IMR-90 (cell line): Measurements from ENCODE around the gene ATG7. TPM values are rescaled to one million over a fixed set of nuclear protein-coding genes. Genes with fewer than 3 reads are reported as not detected.
A peak's percentile ranks its signal among the peaks of the same experiment; 100 is the strongest.

Source experiments
- ATAC-seq: fragments of 200-7000 bp; cut with Tn5 transposase; 2 replicates; pipeline ENCODE4 v1.9.1; 2020; ENCODE audit warnings: low read depth, mild to moderate bottlenecking, moderate library complexity
- BruUV-seq: library from RNA; stranded (reverse); fragments of 400-500 nt; replicated peaks from 2 replicates; lab custom pipeline; 2021; lab: Mats Ljungman, UMichigan
- CTCF ChIA-PET: fragments of 300-600 bp; formaldehyde crosslinking; extraction: SDS; loops from one replicate; lab custom pipeline; 2021; ENCODE audit warnings: antibody characterized with exemption; lab: Yijun Ruan, JAX
- POLR2A ChIA-PET: fragments of 300-600 bp; sonication (Branson Sonifier 250); formaldehyde crosslinking; loops from one replicate; lab custom pipeline; 2022; ENCODE audit warnings: antibody characterized with exemption; ENCODE audit not compliant: unreplicated experiment; lab: Charles Lee
- DNase-seq: peaks from one replicate; pipeline ENCODE4 v3.0.0; 2013
- H2AFZ ChIP-seq: replicated peaks from 2 replicates; pipeline ENCODE3; 2013; ENCODE audit warnings: low read length, mild to moderate bottlenecking; ENCODE audit not compliant: poor library complexity
- H2AK5ac ChIP-seq: 2 replicates; pipeline ENCODE4 v1.6.1; 2013; ENCODE audit warnings: low read depth, low read length, inconsistent platforms
- H2AK9ac ChIP-seq: replicated peaks from 2 replicates; pipeline ENCODE3; 2013; ENCODE audit warnings: mild to moderate bottlenecking, low read depth, low read length, moderate library complexity; ENCODE audit not compliant: poor library complexity
- H2BK120ac ChIP-seq: 2 replicates; pipeline ENCODE4 v1.6.1; 2013; ENCODE audit warnings: low read depth, low read length, inconsistent platforms
- H2BK15ac ChIP-seq: 3 replicates; pipeline ENCODE4 v1.6.1; 2013; ENCODE audit warnings: low read depth, low read length, inconsistent platforms
- H2BK20ac ChIP-seq: 2 replicates; pipeline ENCODE4 v1.6.1; 2013; ENCODE audit warnings: low read depth, mild to moderate bottlenecking, inconsistent platforms, low read length, moderate library complexity
- H2BK5ac ChIP-seq: 2 replicates; pipeline ENCODE4 v1.6.1; 2013; ENCODE audit warnings: mild to moderate bottlenecking, low read depth, low read length, inconsistent platforms; ENCODE audit not compliant: poor library complexity, severe bottlenecking
- H3K14ac ChIP-seq: replicated peaks from 2 replicates; pipeline ENCODE4 v1.6.1; 2013; ENCODE audit warnings: low read depth, low read length, inconsistent platforms
- H3K18ac ChIP-seq: 2 replicates; pipeline ENCODE4 v1.6.1; 2013; ENCODE audit warnings: low read depth, low read length, control low read depth
- H3K23ac ChIP-seq: 2 replicates; pipeline ENCODE4 v1.6.1; 2013; ENCODE audit warnings: low read depth, low read length, inconsistent platforms
- H3K27ac ChIP-seq: 2 replicates; pipeline ENCODE4 v1.5.1; 2013; ENCODE audit warnings: mild to moderate bottlenecking, control low read depth, low read length; ENCODE audit not compliant: insufficient read depth
- H3K27me3 ChIP-seq: 2 replicates; pipeline ENCODE4 v1.6.1; 2013; ENCODE audit warnings: low read length; ENCODE audit not compliant: control insufficient read depth, insufficient read depth
- H3K36me3 ChIP-seq: 2 replicates; pipeline ENCODE4 v1.6.1; 2013; ENCODE audit warnings: low read length, mixed read lengths; ENCODE audit not compliant: control insufficient read depth, insufficient read depth
- H3K4ac ChIP-seq: 2 replicates; pipeline ENCODE4 v1.6.1; 2013; ENCODE audit warnings: low read depth, low read length, inconsistent platforms
- H3K4me1 ChIP-seq: 2 replicates; pipeline ENCODE4 v1.6.1; 2013; ENCODE audit warnings: low read length, mixed read lengths; ENCODE audit not compliant: control insufficient read depth, insufficient read depth
- H3K4me2 ChIP-seq: 2 replicates; pipeline ENCODE4 v1.6.1; 2013; ENCODE audit warnings: low read depth, mild to moderate bottlenecking, control low read depth, low read length, moderate library complexity
- H3K4me3 ChIP-seq: 2 replicates; pipeline ENCODE4 v1.5.1; 2013; ENCODE audit warnings: low read depth, mild to moderate bottlenecking, control low read depth, low read length, moderate library complexity; ENCODE audit not compliant: insufficient read depth
- H3K56ac ChIP-seq: 2 replicates; pipeline ENCODE4 v1.6.1; 2013; ENCODE audit warnings: low read length, inconsistent platforms; ENCODE audit not compliant: insufficient read depth; ENCODE audit errors: extremely low read depth
- H3K79me1 ChIP-seq, 2 experiments: 2 replicates each; pipeline ENCODE4 v1.6.1; 2013; ENCODE audit warnings: low read length in 2 of 2, inconsistent platforms in 1 of 2, low read depth in 1 of 2
- H3K9ac ChIP-seq: 2 replicates; pipeline ENCODE4 v1.6.1; 2013; ENCODE audit warnings: low read depth, low read length, control low read depth
- H3K9me1 ChIP-seq: 2 replicates; pipeline ENCODE4 v1.6.1; 2013; ENCODE audit warnings: low read length, inconsistent platforms; ENCODE audit not compliant: insufficient read depth
- H3K9me3 ChIP-seq: 2 replicates; pipeline ENCODE4 v1.6.1; 2013; ENCODE audit warnings: low read length; ENCODE audit not compliant: control insufficient read depth, insufficient read depth
- H4K20me1 ChIP-seq: 2 replicates; pipeline ENCODE4 v1.6.1; 2013; ENCODE audit warnings: low read length, inconsistent platforms; ENCODE audit not compliant: insufficient read depth
- H4K5ac ChIP-seq: 2 replicates; pipeline ENCODE4 v1.6.1; 2013; ENCODE audit warnings: mild to moderate bottlenecking, low read depth, low read length, control low read depth
- H4K8ac ChIP-seq, 2 experiments: 2 replicates each; pipeline ENCODE4 v1.6.1; 2013; ENCODE audit warnings: low read depth in 2 of 2, low read length in 2 of 2, control low read depth in 1 of 2, inconsistent platforms in 1 of 2
- H4K91ac ChIP-seq: 2 replicates; pipeline ENCODE4 v1.6.1; 2013; ENCODE audit warnings: low read depth, low read length, inconsistent platforms; ENCODE audit not compliant: insufficient read depth
- RCOR1 ChIP-seq: IDR thresholded peaks from 2 replicates; pipeline ENCODE4 v1.6.1; 2012; ENCODE audit warnings: mild to moderate bottlenecking, low read length, improper control_type of control experiment; ENCODE audit not compliant: insufficient replicate concordance
- WGBS, 2 experiments: methylation state at CpG; one replicate each; pipeline versions ENCODE4 v1.1.5 to v1.1.7; 2013; ENCODE audit warnings: missing lambda C conversion rate in 2 of 2; ENCODE audit not compliant: insufficient read length in 1 of 2; ENCODE audit errors: extremely low coverage in 2 of 2; 5-methylcytosine and 5-hydroxymethylcytosine counted together
- dilution Hi-C: fragments of 300-500 bp; cut with HindIII; formaldehyde crosslinking; loops from one replicate; pipeline ENCODE4 v1.14.3; 2018; ENCODE audit warnings: low sequenced_read_pairs; ENCODE audit not compliant: unreplicated experiment
- in situ Hi-C: fragments of 300-500 bp; cut with MboI; formaldehyde crosslinking; loops from 3 replicates; pipeline ENCODE4 v1.14.3; 2019; ENCODE audit warnings: low sequenced_read_pairs, inconsistent platforms, mixed read lengths
- intact Hi-C: fragments of 100-400 bp; cut with micrococcal nuclease; formaldehyde crosslinking; loops from 2 replicates; pipeline ENCODE4 v1.10.0; 2022
- polyA plus RNA-seq, 3 experiments: library from polyadenylated mRNA; depleted of rRNA; stranded (reverse); fragments of >200 nt; gene quantifications; 2 replicates each; pipeline ENCODE4 v1.2.3, GENCODE V29; 2012; ENCODE audit warnings: low replicate concordance in 1 of 3
- total RNA-seq: library from RNA; depleted of rRNA; stranded (reverse); fragments of >200 nt; gene quantifications from 2 replicates; pipeline ENCODE4 v1.2.3, GENCODE V29; 2012

ATG7 gene
- total and polyA plus RNA-seq, 2 of the 4 experiments (the other 2 are of a cell fraction), result 15.6 to 51.4 TPM

GRCh38 chr3:11606090-11606784 is 334.0 kb downstream of the ATG7 start:
- H3K9ac ChIP-seq, result no peak overlapping the region
- peak overlapping the region; percentile 26; a peak in 3 of 4 replicates for H4K8ac ChIP-seq
- H4K5ac ChIP-seq, result peak overlapping the region; percentile 33
- H3K4me2 ChIP-seq, result no peak overlapping the region
- no peaks in the 10 kb centered on the region for H3K27me3 ChIP-seq
- CTCF ChIA-PET, result no interaction called here
- H3K14ac ChIP-seq, result 0 out of 2 replicates have a peak overlapping the region, but pooled peaks have one; percentile 2
- peak overlapping the region; percentile 64; the same call in 2 of the 3 replicates for H2BK15ac ChIP-seq
- H2BK5ac ChIP-seq, result peak overlapping the region; percentile 69
- BruUV-seq, result no TSS peak
- H4K91ac ChIP-seq, result peak overlapping the region; percentile 20; the same call in 1 of the 2 replicates
- H3K23ac ChIP-seq, result peak overlapping the region; percentile 11; the same call in 1 of the 2 replicates
- peak overlapping the region; percentile 6; the same call in 1 of the 2 replicates for H2BK20ac ChIP-seq
- peak overlapping the region; percentile 17 for H3K4ac ChIP-seq
- POLR2A ChIA-PET, result interaction anchor here (1.2 kb wide), 1 partner anchor 32 kb away, joined by 3 read pairs; no protein-coding TSS in a partner anchor
- H3K4me3 ChIP-seq, result no peak overlapping the region
- no peak overlapping the region for H2BK120ac ChIP-seq
- TF ChIP-seq RCOR1, result no peak
- no peak overlapping the region for H3K56ac ChIP-seq
- H3K79me1 ChIP-seq, result peaks cover 18 to 76% of the 10 kb centered on the region in 2 experiments
- H2AK9ac ChIP-seq, result no peak overlapping the region
- in situ Hi-C loops (no loop called here), intact Hi-C loops (no loop called here), dilution Hi-C loops (no loop called here)
- H3K9me1 ChIP-seq, result peaks cover 27% of the 10 kb centered on the region
- peak overlapping the region; percentile 62 for H3K18ac ChIP-seq
- no CpG with 5 or more reads among the region's 11 CpGs for WGBS, 2 experiments
- H3K36me3 ChIP-seq, result peaks cover 12% of the 10 kb centered on the region
- ATAC-seq, result no peak
- peak overlapping the region; percentile 34; the same call in 1 of the 2 replicates for H3K27ac ChIP-seq
- H2AFZ ChIP-seq, result no peak overlapping the region
- H2AK5ac ChIP-seq, result peak overlapping the region; percentile 68
- no peak for DNase-seq
- no peaks in the 10 kb centered on the region for H3K9me3 ChIP-seq
- H3K4me1 ChIP-seq, result peaks cover 41% of the 10 kb centered on the region
- peaks cover 28% of the 10 kb centered on the region for H4K20me1 ChIP-seq
